ENCODE data around the gene ADORA3. TPM values are rescaled to one million over a fixed set of nuclear protein-coding genes. Genes with fewer than 3 reads are reported as not detected.

ADORA3 gene
- total RNA-seq, 1 experiment from 2014 or later, result not detected

DNA sequence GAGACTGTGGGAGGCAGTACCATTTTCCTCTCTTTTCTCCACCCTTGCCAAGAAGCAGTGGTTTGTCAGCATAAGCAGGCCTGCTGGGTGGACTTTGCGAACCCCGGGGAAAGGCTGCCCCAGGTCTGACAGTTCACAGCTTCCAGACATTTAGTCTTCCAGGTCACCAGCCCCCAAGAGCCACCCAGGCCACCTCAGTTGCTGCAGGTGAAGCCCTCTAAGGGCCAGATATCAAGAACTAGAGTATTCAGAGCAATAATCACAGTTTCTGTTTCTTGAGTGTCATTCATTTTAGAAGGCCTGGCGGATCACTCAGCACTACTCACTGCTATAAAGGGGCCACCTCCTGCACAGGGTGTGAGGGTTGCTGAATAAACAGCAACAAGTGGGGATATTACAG, 9.5 kb upstream of the ADORA3 start:
- no peaks in the 10 kb centered on the region for H3K9me3 ChIP-seq (ENCODE audit: control insufficient read depth, insufficient read depth, low read depth, low read length)
- H3K4me1 ChIP-seq (ENCODE audit: control insufficient read depth, insufficient read depth, low read length), result no peaks in the 10 kb centered on the region
- no peak for DNase-seq (ENCODE audit: low read depth, low spot score)
- ATAC-seq, result no peak
- H3K36me3 ChIP-seq (ENCODE audit: control insufficient read depth, insufficient read depth, low read length), result no peaks in the 10 kb centered on the region
- no peak overlapping the region for H3K27ac ChIP-seq (ENCODE audit: low read length)
- CTCF ChIA-PET, result no interaction called here
- no peaks in the 10 kb centered on the region for H3K27me3 ChIP-seq (ENCODE audit: control insufficient read depth, insufficient read depth, low read length)
- H3K4me3 ChIP-seq (ENCODE audit: low read depth in 2 of 2, low read length in 2 of 2), result no peak overlapping the region
- intact Hi-C loops (cut with micrococcal nuclease; ENCODE audit: unreplicated experiment), result no loop called here
- in situ Hi-C loops (cut with HindIII; ENCODE audit: low pct_unique_long_range_greater_than_20kb, low sequenced_read_pairs), result no loop called here
- TF ChIP-seq POLR2AphosphoS5 (IDR thresholded peaks at IDR 0.05; ENCODE audit: low read depth, low read length) (no peak), TCF7L2 (IDR thresholded peaks at IDR 0.05; ENCODE audit: low read depth, low read length) (no peak), SIN3A (IDR thresholded peaks at IDR 0.05; ENCODE audit: borderline replicate concordance, insufficient read depth, low read depth, low read length) (no peak)
- TF ChIP-seq, protein P1, sequence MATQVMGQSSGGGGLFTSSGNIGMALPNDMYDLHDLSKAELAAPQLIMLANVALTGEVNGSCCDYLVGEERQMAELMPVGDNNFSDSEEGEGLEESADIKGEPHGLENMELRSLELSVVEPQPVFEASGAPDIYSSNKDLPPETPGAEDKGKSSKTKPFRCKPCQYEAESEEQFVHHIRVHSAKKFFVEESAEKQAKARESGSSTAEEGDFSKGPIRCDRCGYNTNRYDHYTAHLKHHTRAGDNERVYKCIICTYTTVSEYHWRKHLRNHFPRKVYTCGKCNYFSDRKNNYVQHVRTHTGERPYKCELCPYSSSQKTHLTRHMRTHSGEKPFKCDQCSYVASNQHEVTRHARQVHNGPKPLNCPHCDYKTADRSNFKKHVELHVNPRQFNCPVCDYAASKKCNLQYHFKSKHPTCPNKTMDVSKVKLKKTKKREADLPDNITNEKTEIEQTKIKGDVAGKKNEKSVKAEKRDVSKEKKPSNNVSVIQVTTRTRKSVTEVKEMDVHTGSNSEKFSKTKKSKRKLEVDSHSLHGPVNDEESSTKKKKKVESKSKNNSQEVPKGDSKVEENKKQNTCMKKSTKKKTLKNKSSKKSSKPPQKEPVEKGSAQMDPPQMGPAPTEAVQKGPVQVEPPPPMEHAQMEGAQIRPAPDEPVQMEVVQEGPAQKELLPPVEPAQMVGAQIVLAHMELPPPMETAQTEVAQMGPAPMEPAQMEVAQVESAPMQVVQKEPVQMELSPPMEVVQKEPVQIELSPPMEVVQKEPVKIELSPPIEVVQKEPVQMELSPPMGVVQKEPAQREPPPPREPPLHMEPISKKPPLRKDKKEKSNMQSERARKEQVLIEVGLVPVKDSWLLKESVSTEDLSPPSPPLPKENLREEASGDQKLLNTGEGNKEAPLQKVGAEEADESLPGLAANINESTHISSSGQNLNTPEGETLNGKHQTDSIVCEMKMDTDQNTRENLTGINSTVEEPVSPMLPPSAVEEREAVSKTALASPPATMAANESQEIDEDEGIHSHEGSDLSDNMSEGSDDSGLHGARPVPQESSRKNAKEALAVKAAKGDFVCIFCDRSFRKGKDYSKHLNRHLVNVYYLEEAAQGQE (IDR thresholded peaks at IDR 0.05; ENCODE audit: insufficient read depth in 1 of 2, low read depth in 2 of 2, low read length in 1 of 2), result no peak
- TF ChIP-seq, protein P2, sequence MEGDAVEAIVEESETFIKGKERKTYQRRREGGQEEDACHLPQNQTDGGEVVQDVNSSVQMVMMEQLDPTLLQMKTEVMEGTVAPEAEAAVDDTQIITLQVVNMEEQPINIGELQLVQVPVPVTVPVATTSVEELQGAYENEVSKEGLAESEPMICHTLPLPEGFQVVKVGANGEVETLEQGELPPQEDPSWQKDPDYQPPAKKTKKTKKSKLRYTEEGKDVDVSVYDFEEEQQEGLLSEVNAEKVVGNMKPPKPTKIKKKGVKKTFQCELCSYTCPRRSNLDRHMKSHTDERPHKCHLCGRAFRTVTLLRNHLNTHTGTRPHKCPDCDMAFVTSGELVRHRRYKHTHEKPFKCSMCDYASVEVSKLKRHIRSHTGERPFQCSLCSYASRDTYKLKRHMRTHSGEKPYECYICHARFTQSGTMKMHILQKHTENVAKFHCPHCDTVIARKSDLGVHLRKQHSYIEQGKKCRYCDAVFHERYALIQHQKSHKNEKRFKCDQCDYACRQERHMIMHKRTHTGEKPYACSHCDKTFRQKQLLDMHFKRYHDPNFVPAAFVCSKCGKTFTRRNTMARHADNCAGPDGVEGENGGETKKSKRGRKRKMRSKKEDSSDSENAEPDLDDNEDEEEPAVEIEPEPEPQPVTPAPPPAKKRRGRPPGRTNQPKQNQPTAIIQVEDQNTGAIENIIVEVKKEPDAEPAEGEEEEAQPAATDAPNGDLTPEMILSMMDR (IDR thresholded peaks at IDR 0.05), result no peak
- POLR2A ChIA-PET, result no interaction called here
- no TSS peak for BruUV-seq (replicated peaks)

DNA sequence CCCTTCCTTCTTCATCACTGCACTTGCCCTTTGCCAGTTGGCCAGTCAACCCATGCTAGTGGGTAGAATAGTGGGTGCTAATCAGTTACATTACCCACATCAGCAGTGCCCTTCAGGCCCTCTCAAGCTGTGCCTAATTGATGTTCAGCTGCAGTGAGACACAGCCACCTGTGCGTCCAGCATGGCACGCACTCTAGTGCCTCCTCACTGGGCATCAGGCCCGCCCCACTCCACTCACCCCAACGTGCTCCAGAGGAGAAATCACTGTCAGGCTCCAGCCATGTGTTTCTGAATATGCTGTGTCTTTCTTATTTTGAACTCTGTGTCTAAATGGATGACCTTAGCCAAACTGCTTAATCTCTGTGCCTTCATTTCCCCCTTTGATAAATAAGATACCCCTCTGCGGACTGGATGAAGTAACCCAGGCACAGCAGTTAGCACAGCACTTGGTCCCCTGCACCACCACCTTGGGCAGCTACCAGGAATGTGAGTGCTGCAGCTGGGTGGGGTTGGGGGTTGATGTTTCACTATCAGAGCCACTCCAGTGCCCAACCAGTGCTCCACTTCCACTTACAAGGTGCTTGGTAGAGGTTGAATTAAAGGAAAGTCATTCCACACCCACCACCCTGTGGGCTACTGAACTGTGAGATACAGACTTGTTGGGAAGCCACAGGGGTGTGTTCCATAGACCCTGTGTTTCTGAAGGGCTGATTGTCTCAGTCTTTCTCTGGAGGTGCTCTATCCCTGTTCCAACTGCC, 8.9 kb upstream of the ADORA3 start:
- Histone ChIP-seq H3K36me3 (ENCODE audit: control insufficient read depth, insufficient read depth, low read length) (no peaks in the 10 kb centered on the region), H3K4me1 (ENCODE audit: control insufficient read depth, insufficient read depth, low read length) (peaks cover 3% of the 10 kb centered on the region; the same call in 1 of the 2 replicates), H3K27me3 (ENCODE audit: control insufficient read depth, insufficient read depth, low read length) (no peaks in the 10 kb centered on the region), H3K9me3 (ENCODE audit: control insufficient read depth, insufficient read depth, low read depth, low read length) (no peaks in the 10 kb centered on the region), H3K27ac (ENCODE audit: low read length) (no peak overlapping the region), H3K4me3 (ENCODE audit: low read depth in 2 of 2, low read length in 2 of 2) (no peak overlapping the region)
- BruUV-seq (replicated peaks), result no TSS peak
- ATAC-seq, result no peak
- ChIA-PET CTCF (no interaction called here), POLR2A (no interaction called here)
- DNase-seq (ENCODE audit: low read depth, low spot score), result no peak
- TF ChIP-seq, protein P2 (IDR thresholded peaks at IDR 0.05), result no peak
- TF ChIP-seq SIN3A (IDR thresholded peaks at IDR 0.05; ENCODE audit: borderline replicate concordance, insufficient read depth, low read depth, low read length) (no peak), POLR2AphosphoS5 (IDR thresholded peaks at IDR 0.05; ENCODE audit: low read depth, low read length) (no peak), TCF7L2 (IDR thresholded peaks at IDR 0.05; ENCODE audit: low read depth, low read length) (no peak)
- TF ChIP-seq, protein P1 (IDR thresholded peaks at IDR 0.05; ENCODE audit: insufficient read depth in 1 of 2, low read depth in 2 of 2, low read length in 1 of 2), result no peak
- in situ Hi-C loops (cut with HindIII; ENCODE audit: low pct_unique_long_range_greater_than_20kb, low sequenced_read_pairs) (no loop called here), intact Hi-C loops (cut with micrococcal nuclease; ENCODE audit: unreplicated experiment) (no loop called here)

Measured in Panc1 (cell line).